ENCODE results near the gene STON2. TPM values are rescaled to one million over a fixed set of nuclear protein-coding genes. Genes with fewer than 3 reads are reported as not detected.

The STON2 gene
- total and polyA plus RNA-seq, 2 of the 13 experiments (the other 11 are each of a cell fraction or from before 2014, with no cell fraction given): 2.1 to 11.0 TPM

- TF ChIP-seq MIER3 (CRISPR knock-in tag; IDR thresholded peaks at IDR 0.05; ENCODE audit: borderline replicate concordance): peak; percentile 77; the same call in 1 of the 2 replicates
- 0 out of 2 replicates have a peak, but pooled peaks have one; percentile 73 for TF ChIP-seq TGIF2 (CRISPR knock-in tag; IDR thresholded peaks at IDR 0.05)
- no peak for TF ChIP-seq ZNF280B (CRISPR knock-in tag; IDR thresholded peaks at IDR 0.05; ENCODE audit: borderline replicate concordance)
- TF ChIP-seq NCOR1 (IDR thresholded peaks at IDR 0.05; ENCODE audit: borderline replicate concordance, low read length): no peak
- TF ChIP-seq BORCS8-MEF2B (CRISPR knock-in tag; IDR thresholded peaks at IDR 0.05): no peak; the same call in none of the 2 replicates
- TF ChIP-seq ZNF230 (CRISPR knock-in tag; IDR thresholded peaks at IDR 0.05): peak; percentile 78; the same call in 1 of the 2 replicates
- peak; percentile 66 for TF ChIP-seq PAXIP1 (CRISPR knock-in tag; conservative IDR thresholded peaks at IDR 0.05)
- no peak for TF ChIP-seq ZNF704 (CRISPR knock-in tag; IDR thresholded peaks at IDR 0.05; ENCODE audit: borderline replicate concordance)
- no peak for TF ChIP-seq ZFP36 (IDR thresholded peaks at IDR 0.05; ENCODE audit: borderline replicate concordance, low read depth, low read length, partially characterized antibody)
- no peak for TF ChIP-seq SMYD3 (CRISPR knock-in tag; IDR thresholded peaks at IDR 0.05)
- no peak for TF ChIP-seq PRPF4 (IDR thresholded peaks at IDR 0.05; ENCODE audit: low read depth, low read length, poor library complexity, severe bottlenecking)
- peak; percentile 67 for TF ChIP-seq RXRB (CRISPR knock-in tag; IDR thresholded peaks at IDR 0.05; ENCODE audit: borderline replicate concordance)
- no peak for TF ChIP-seq GPBP1L1 (CRISPR knock-in tag; IDR thresholded peaks at IDR 0.05)
- TF ChIP-seq SNAI1 (CRISPR knock-in tag; IDR thresholded peaks at IDR 0.05; ENCODE audit: borderline replicate concordance): 0 out of 2 replicates have a peak, but pooled peaks have one; percentile 46
- TF ChIP-seq ZNF501 (CRISPR knock-in tag; IDR thresholded peaks at IDR 0.05): peak; percentile 77; the same call in 1 of the 2 replicates
- peak; percentile 50; the same call in 1 of the 2 replicates for TF ChIP-seq HNF4G (IDR thresholded peaks at IDR 0.05; ENCODE audit: borderline replicate concordance, low read depth, low read length)
- TF ChIP-seq HNF4G (CRISPR knock-in tag; IDR thresholded peaks at IDR 0.05; ENCODE audit: borderline replicate concordance, low read depth): no peak
- peak; percentile 45 for TF ChIP-seq TBX2 (CRISPR knock-in tag; IDR thresholded peaks at IDR 0.05; ENCODE audit: borderline replicate concordance)
- peak; percentile 68; the same call in 1 of the 2 replicates for TF ChIP-seq POGK (CRISPR knock-in tag; conservative IDR thresholded peaks at IDR 0.05)
Observed at GRCh38 chr14:81219210-81219758, 180.8 kb downstream of the STON2 start (continued).
